Measurements from ENCODE around the gene PADI6.
"Not testable (repeated sequence)": the region's sequence is repeated elsewhere in the genome, so short reads cannot be mapped to it uniquely, and the experiment has no call there.

Gene PADI6

GRCh38 chr1:17405898-17406759 lies 34.1 kb downstream of the PADI6 start:
- peaks cover 53% of the 10 kb centered on the region for H3K36me3 ChIP-seq (ENCODE audit: insufficient read depth, low read length)
- no peaks in the 10 kb centered on the region; the same call in 1 of the 2 replicates for H3K4me1 ChIP-seq (ENCODE audit: insufficient read depth, low read length)
- no peak overlapping the region for H3K9ac ChIP-seq (ENCODE audit: low read depth, low read length)
- H3K27ac ChIP-seq (ENCODE audit: low read depth, low read length) = no peak overlapping the region
- no peak overlapping the region for H3K4me3 ChIP-seq (ENCODE audit: low read length)
- no peaks in the 10 kb centered on the region for H3K27me3 ChIP-seq (ENCODE audit: insufficient read depth, low read length)
- 74% methylated on average over 14 of the region's 15 CpGs for WGBS
- H3K9me3 ChIP-seq (ENCODE audit: insufficient read depth, low read depth, low read length) = no peaks in the 10 kb centered on the region

- 93% methylated on average over 16 of the region's 16 CpGs for WGBS
- not testable (repeated sequence) for H3K27ac ChIP-seq (ENCODE audit: low read depth, low read length); H3K4me3 ChIP-seq (ENCODE audit: low read length); H3K9ac ChIP-seq (ENCODE audit: low read depth, low read length); H3K27me3 ChIP-seq (ENCODE audit: insufficient read depth, low read length); H3K9me3 ChIP-seq (ENCODE audit: insufficient read depth, low read depth, low read length); H3K4me1 ChIP-seq (ENCODE audit: insufficient read depth, low read length)
- peaks cover 60% of the 10 kb centered on the region for H3K36me3 ChIP-seq (ENCODE audit: insufficient read depth, low read length)
Measured at GRCh38 chr1:17406760-17407475, 34.9 kb downstream of the PADI6 start.

- not testable (repeated sequence) for H3K9me3 ChIP-seq (ENCODE audit: insufficient read depth, low read depth, low read length); H3K4me3 ChIP-seq (ENCODE audit: low read length); H3K9ac ChIP-seq (ENCODE audit: low read depth, low read length); H3K4me1 ChIP-seq (ENCODE audit: insufficient read depth, low read length); H3K27me3 ChIP-seq (ENCODE audit: insufficient read depth, low read length)
- peaks cover 71% of the 10 kb centered on the region for H3K36me3 ChIP-seq (ENCODE audit: insufficient read depth, low read length)
- H3K27ac ChIP-seq (ENCODE audit: low read depth, low read length) = peak overlapping the region; percentile 53; the same call in 1 of the 2 replicates
- 93% methylated on average over 30 of the region's 30 CpGs for WGBS
Measured at GRCh38 chr1:17407786-17408514, 36.0 kb downstream of the PADI6 start.

GRCh38 chr1:17409391-17409811 lies 37.4 kb downstream of the PADI6 start:
- 96% methylated on average over 10 of the region's 10 CpGs for WGBS
- Histone ChIP-seq H3K4me3 (ENCODE audit: low read length) (no peak overlapping the region), H3K4me1 (ENCODE audit: insufficient read depth, low read length) (no peaks in the 10 kb centered on the region; the same call in 1 of the 2 replicates), H3K9me3 (ENCODE audit: insufficient read depth, low read depth, low read length) (no peaks in the 10 kb centered on the region), H3K27me3 (ENCODE audit: insufficient read depth, low read length) (no peaks in the 10 kb centered on the region), H3K27ac (ENCODE audit: low read depth, low read length) (no peak overlapping the region), H3K36me3 (ENCODE audit: insufficient read depth, low read length) (peaks cover 85% of the 10 kb centered on the region), H3K9ac (ENCODE audit: low read depth, low read length) (no peak overlapping the region)

- peaks cover 98% of the 10 kb centered on the region for H3K36me3 ChIP-seq (ENCODE audit: insufficient read depth, low read length)
- no peak overlapping the region for H3K27ac ChIP-seq (ENCODE audit: low read depth, low read length)
- no peak overlapping the region for H3K4me3 ChIP-seq (ENCODE audit: low read length)
- H3K9me3 ChIP-seq (ENCODE audit: insufficient read depth, low read depth, low read length) = no peaks in the 10 kb centered on the region
- H3K27me3 ChIP-seq (ENCODE audit: insufficient read depth, low read length) = no peaks in the 10 kb centered on the region
- 95% methylated on average over 16 of the region's 16 CpGs for WGBS
- H3K9ac ChIP-seq (ENCODE audit: low read depth, low read length) = no peak overlapping the region
- no peaks in the 10 kb centered on the region for H3K4me1 ChIP-seq (ENCODE audit: insufficient read depth, low read length)
Measured at GRCh38 chr1:17412093-17412870, 40.3 kb downstream of the PADI6 start.

GRCh38 chr1:17414022-17414421 lies 42.0 kb downstream of the PADI6 start:
- Histone ChIP-seq H3K36me3 (ENCODE audit: insufficient read depth, low read length) (peaks cover 98% of the 10 kb centered on the region), H3K9me3 (ENCODE audit: insufficient read depth, low read depth, low read length) (no peaks in the 10 kb centered on the region), H3K9ac (ENCODE audit: low read depth, low read length) (no peak overlapping the region), H3K27ac (ENCODE audit: low read depth, low read length) (no peak overlapping the region), H3K27me3 (ENCODE audit: insufficient read depth, low read length) (no peaks in the 10 kb centered on the region), H3K4me3 (ENCODE audit: low read length) (no peak overlapping the region), H3K4me1 (ENCODE audit: insufficient read depth, low read length) (no peaks in the 10 kb centered on the region)
- 97% methylated on average over 2 of the region's 2 CpGs for WGBS

GRCh38 chr1:17416389-17416788 lies 44.4 kb downstream of the PADI6 start:
- 96% methylated on average over 20 of the region's 20 CpGs for WGBS
- Histone ChIP-seq H3K27ac (ENCODE audit: low read depth, low read length) (peak overlapping the region; percentile 36; the same call in 1 of the 2 replicates), H3K9ac (ENCODE audit: low read depth, low read length) (no peak overlapping the region), H3K27me3 (ENCODE audit: insufficient read depth, low read length) (no peaks in the 10 kb centered on the region), H3K9me3 (ENCODE audit: insufficient read depth, low read depth, low read length) (no peaks in the 10 kb centered on the region), H3K36me3 (ENCODE audit: insufficient read depth, low read length) (peaks cover 96% of the 10 kb centered on the region), H3K4me3 (ENCODE audit: low read length) (no peak overlapping the region), H3K4me1 (ENCODE audit: insufficient read depth, low read length) (no peaks in the 10 kb centered on the region)

GRCh38 chr1:17419626-17420328 lies 47.8 kb downstream of the PADI6 start:
- H3K9me3 ChIP-seq (ENCODE audit: insufficient read depth, low read depth, low read length) = no peaks in the 10 kb centered on the region
- H3K4me1 ChIP-seq (ENCODE audit: insufficient read depth, low read length) = no peaks in the 10 kb centered on the region
- H3K4me3 ChIP-seq (ENCODE audit: low read length) = no peak overlapping the region
- 56% methylated on average over 42 of the region's 42 CpGs for WGBS
- H3K27me3 ChIP-seq (ENCODE audit: insufficient read depth, low read length) = no peaks in the 10 kb centered on the region
- peaks cover 95% of the 10 kb centered on the region for H3K36me3 ChIP-seq (ENCODE audit: insufficient read depth, low read length)
- peak overlapping the region; percentile 48 for H3K27ac ChIP-seq (ENCODE audit: low read depth, low read length)
- no peak overlapping the region for H3K9ac ChIP-seq (ENCODE audit: low read depth, low read length)

GRCh38 chr1:17420391-17420918 lies 48.5 kb downstream of the PADI6 start:
- WGBS = 90% methylated on average over 6 of the region's 6 CpGs
- H3K4me1 ChIP-seq (ENCODE audit: insufficient read depth, low read length) = no peaks in the 10 kb centered on the region
- H3K27ac ChIP-seq (ENCODE audit: low read depth, low read length) = no peak overlapping the region
- H3K27me3 ChIP-seq (ENCODE audit: insufficient read depth, low read length) = no peaks in the 10 kb centered on the region
- H3K9ac ChIP-seq (ENCODE audit: low read depth, low read length) = no peak overlapping the region
- no peaks in the 10 kb centered on the region for H3K9me3 ChIP-seq (ENCODE audit: insufficient read depth, low read depth, low read length)
- H3K4me3 ChIP-seq (ENCODE audit: low read length) = no peak overlapping the region
- peaks cover 95% of the 10 kb centered on the region for H3K36me3 ChIP-seq (ENCODE audit: insufficient read depth, low read length)

GRCh38 chr1:17422461-17422860 lies 50.5 kb downstream of the PADI6 start:
- WGBS = 87% methylated on average over 7 of the region's 7 CpGs

More at GRCh38 chr1:17422461-17422860, 50.5 kb downstream of the PADI6 start:
- Histone ChIP-seq H3K4me3 (ENCODE audit: low read length) (no peak overlapping the region), H3K4me1 (ENCODE audit: insufficient read depth, low read length) (no peaks in the 10 kb centered on the region), H3K36me3 (ENCODE audit: insufficient read depth, low read length) (peaks cover 97% of the 10 kb centered on the region), H3K27ac (ENCODE audit: low read depth, low read length) (no peak overlapping the region), H3K9me3 (ENCODE audit: insufficient read depth, low read depth, low read length) (no peaks in the 10 kb centered on the region), H3K9ac (ENCODE audit: low read depth, low read length) (no peak overlapping the region), H3K27me3 (ENCODE audit: insufficient read depth, low read length) (no peaks in the 10 kb centered on the region)
